AG04449 (cell line): Measurements from ENCODE around the gene ANKRD65.
"Not testable (repeated sequence)": the region's sequence is repeated elsewhere in the genome, so short reads cannot be mapped to it uniquely, and the experiment has no call there.

Source experiments
- CTCF ChIA-PET: fragments of 350-600 bp; formaldehyde crosslinking; extraction: SDS; loops from one replicate; lab custom pipeline; 2021; ENCODE audit warnings: antibody characterized with exemption; lab: Yijun Ruan, JAX
- POLR2A ChIA-PET: fragments of 400-600, 350-600 bp; formaldehyde crosslinking; extraction: SDS; loops from one replicate; lab custom pipeline; 2020; ENCODE audit warnings: antibody characterized with exemption, inconsistent platforms; lab: Yijun Ruan, JAX
- DNase-seq: peaks from one replicate; pipeline ENCODE4 v3.0.0-alpha.2; 2010; ENCODE audit warnings: low read depth, low spot score
- H3K4me3 ChIP-seq: 2 replicates; pipeline ENCODE4 v1.5.1; 2011; ENCODE audit warnings: low read depth, mild to moderate bottlenecking, control low read depth, low read length
- TF ChIP-seq, protein P1 (sequence below): IDR thresholded peaks from one replicate; pipeline ENCODE4 v1.5.1; 2011; ENCODE audit warnings: mild to moderate bottlenecking, moderate library complexity, low read length, control low read depth, inconsistent platforms; ENCODE audit not compliant: insufficient read depth; ENCODE audit errors: missing control alignments

ANKRD65 gene

DNA sequence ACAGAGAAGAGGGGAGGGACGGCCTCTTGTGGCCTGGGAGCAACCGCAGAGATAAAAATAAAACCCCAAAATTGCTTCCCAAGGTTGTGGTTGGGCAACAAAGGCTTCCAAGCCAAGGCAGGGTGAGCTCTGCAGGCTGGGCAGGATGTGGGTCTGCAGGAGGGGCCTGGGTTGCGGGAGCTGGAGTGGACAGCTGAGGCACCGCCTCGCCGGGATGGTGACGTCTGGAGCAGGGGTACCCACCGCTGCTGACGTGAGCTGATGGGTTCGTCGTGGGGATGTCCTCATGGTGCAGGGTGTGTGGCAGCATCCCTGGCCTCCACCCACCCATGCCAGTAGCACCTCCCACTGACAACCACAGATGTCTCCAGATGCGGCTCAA lies 49.7 kb downstream of the ANKRD65 start:
- DNase-seq: no peak
- CTCF ChIA-PET: interaction anchor here (0.6 to 9.3 kb wide), 20 partner anchors 9 to 369 kb away, joined by 3 to 138 read pairs (median 5); partner anchors contain the start of genes CCNL2, DVL1, MXRA8 and TAS1R3
- TF ChIP-seq, protein P1, sequence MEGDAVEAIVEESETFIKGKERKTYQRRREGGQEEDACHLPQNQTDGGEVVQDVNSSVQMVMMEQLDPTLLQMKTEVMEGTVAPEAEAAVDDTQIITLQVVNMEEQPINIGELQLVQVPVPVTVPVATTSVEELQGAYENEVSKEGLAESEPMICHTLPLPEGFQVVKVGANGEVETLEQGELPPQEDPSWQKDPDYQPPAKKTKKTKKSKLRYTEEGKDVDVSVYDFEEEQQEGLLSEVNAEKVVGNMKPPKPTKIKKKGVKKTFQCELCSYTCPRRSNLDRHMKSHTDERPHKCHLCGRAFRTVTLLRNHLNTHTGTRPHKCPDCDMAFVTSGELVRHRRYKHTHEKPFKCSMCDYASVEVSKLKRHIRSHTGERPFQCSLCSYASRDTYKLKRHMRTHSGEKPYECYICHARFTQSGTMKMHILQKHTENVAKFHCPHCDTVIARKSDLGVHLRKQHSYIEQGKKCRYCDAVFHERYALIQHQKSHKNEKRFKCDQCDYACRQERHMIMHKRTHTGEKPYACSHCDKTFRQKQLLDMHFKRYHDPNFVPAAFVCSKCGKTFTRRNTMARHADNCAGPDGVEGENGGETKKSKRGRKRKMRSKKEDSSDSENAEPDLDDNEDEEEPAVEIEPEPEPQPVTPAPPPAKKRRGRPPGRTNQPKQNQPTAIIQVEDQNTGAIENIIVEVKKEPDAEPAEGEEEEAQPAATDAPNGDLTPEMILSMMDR: no peak
- POLR2A ChIA-PET: interaction anchor here (0.7 to 2.3 kb wide), 3 partner anchors 12 to 28 kb away, joined by 3 to 9 read pairs (median 9); no protein-coding TSS in a partner anchor
- no peak overlapping the region for H3K4me3 ChIP-seq

DNA sequence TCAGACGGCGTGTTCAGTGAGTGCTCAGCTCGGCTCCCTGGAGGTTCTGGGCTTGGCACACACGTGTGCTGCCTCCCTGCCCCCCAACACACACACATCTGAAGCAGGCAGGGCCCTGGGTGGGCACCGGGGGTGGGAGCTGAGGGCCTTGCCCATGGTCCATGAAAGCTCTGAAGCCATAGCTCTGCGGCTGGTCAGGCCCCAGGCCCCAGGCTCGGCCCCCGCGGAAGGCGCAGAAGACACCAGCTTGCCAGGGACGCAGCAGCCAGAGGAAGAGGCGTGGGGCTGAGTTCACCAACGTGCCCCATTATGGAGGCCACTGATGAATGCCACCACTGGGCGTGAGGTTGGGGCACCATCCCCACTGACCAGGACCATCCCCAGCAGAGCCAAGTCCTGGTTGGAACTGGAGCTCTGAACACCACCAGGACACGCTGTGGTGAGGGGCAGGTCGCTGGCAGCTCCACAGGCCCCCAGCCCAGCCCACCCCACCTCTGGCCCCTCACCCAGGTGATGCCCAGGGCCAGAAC lies 50.2 kb downstream of the ANKRD65 start:
- DNase-seq: no peak
- CTCF ChIA-PET: interaction anchor here (0.8 to 9.3 kb wide), 13 partner anchors 8 to 339 kb away, joined by 3 to 138 read pairs (median 5); partner anchors contain the start of genes CCNL2, DVL1 and MXRA8
- POLR2A ChIA-PET: interaction anchor here (2.1 to 2.3 kb wide), 2 partner anchors 11 to 19 kb away, joined by 9 read pairs; no protein-coding TSS in a partner anchor
- H3K4me3 ChIP-seq: no peak overlapping the region
- TF ChIP-seq, protein P1: no peak

DNA sequence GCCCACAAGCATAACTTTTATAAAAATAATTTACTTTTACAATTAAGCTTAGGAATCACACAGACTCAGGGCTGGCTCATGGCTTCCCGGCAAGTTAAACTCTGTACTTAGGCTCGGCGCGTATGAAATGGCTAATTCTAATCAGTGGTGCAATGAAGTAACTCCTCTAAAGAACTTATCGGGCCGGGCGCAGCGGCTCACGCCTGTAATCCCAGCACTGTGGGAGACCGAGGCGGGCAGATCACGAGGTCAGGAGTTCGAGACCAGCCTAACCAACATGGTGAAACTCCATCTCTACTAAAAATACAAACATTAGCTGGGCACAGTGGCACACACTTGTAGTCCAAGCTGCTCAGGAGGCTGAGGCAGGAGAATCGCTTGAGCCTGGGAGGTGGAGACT lies 51.0 kb downstream of the ANKRD65 start:
- CTCF ChIA-PET: interaction anchor here (0.8 to 9.3 kb wide), 6 partner anchors 12 to 249 kb away, joined by 3 to 138 read pairs (median 19); partner anchors contain the start of genes CCNL2, DVL1 and MXRA8
- DNase-seq, H3K4me3 ChIP-seq, POLR2A ChIA-PET: not testable (repeated sequence)
